Endothelial cell of umbilical vein (primary cell): ENCODE data around the gene GFOD1.

Experiments
- CTCF ChIP-seq, 2 donors: IDR thresholded peaks; 1 replicate in 1 of 2; 2 replicates in 1 of 2; pipeline ENCODE4 v1.5.1; 2011; ENCODE audit warnings: low read length in 2 of 2, mild to moderate bottlenecking in 2 of 2, moderate library complexity in 2 of 2, control low read depth in 1 of 2, inconsistent platforms in 1 of 2, low read depth in 1 of 2; ENCODE audit not compliant: insufficient read depth in 1 of 2; ENCODE audit errors: extremely low read depth in 1 of 2
- EZH2 ChIP-seq: IDR thresholded peaks from 2 replicates; pipeline ENCODE4 v1.6.1; 2012; ENCODE audit warnings: borderline replicate concordance, low read depth, mild to moderate bottlenecking, moderate library complexity, low read length, inconsistent platforms; ENCODE audit not compliant: severe bottlenecking
- MYC ChIP-seq: IDR thresholded peaks from one replicate; pipeline ENCODE4 v1.6.1; 2011; ENCODE audit warnings: mild to moderate bottlenecking, low read depth, low read length
- POLR2AphosphoS5 ChIP-seq: IDR thresholded peaks from 2 replicates; pipeline ENCODE4 v1.6.1; 2012; ENCODE audit warnings: low read depth, mild to moderate bottlenecking, control low read depth, low read length, moderate library complexity; ENCODE audit not compliant: insufficient read depth

- TF ChIP-seq MYC: no peak
- TF ChIP-seq POLR2AphosphoS5: no peak
- no peak for TF ChIP-seq CTCF (IDR thresholded peaks at IDR 0.05; ENCODE audit: extremely low read depth in 1 of 2, insufficient read depth in 1 of 2, low read depth in 1 of 2, low read length in 2 of 2)
- no peak for TF ChIP-seq EZH2
Measured at GRCh38 chr6:13436399-13437217, 50.8 kb downstream of the GFOD1 start.
